Activated CD8-positive, alpha-beta memory T cell treated with anti-CD3 and anti-CD28 coated beads, Interleukin-2, amount 50 U/mL, for 4 hours (primary cell): ENCODE measurements around the gene DYSF.

Experiments
- DNase-seq: peaks from one replicate; pipeline ENCODE4 v3.0.0-alpha.2; 2020

DYSF gene

DNA sequence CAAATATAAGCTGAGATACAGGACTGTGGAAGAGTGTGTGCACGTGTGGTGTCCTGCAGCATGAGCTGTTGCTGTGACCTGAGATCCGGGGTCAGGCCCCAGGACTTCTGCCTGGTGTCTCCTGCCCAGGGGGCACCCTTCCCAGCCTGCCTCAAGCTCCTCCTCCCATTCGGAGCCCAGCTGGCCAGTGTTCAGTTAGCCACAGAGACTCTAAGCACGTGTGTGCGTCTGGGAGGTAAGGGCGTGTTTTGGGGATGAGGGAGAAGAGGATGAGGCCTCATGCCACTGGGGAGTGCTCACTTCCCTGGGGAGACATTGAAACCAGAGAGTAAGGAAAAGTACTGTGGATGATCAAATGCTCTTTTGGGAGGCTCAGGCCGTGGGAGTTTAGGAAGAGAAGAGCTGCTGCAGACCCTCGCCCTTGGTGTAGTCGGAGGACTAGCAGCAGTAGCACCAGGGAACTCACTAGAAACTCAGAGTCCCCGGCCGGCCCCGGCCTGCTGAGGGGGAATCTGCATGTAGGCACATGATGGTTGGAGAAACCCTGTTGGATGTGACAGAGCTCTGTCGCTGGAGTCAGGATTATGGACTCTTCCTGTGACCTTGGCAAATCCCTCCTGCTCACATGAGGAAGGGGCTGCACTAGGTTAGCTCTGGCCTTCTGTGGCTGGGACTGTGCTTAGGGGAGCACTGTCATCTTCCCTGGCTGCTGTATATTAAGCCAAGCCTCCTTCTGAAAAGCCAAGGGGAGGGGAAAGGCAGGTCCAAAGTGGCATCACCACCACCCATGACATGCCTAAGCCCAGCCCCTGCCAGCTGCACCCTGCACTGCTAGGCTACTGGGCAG lies 231.1 kb downstream of the DYSF start:
- DNase-seq, result no peak

DNA sequence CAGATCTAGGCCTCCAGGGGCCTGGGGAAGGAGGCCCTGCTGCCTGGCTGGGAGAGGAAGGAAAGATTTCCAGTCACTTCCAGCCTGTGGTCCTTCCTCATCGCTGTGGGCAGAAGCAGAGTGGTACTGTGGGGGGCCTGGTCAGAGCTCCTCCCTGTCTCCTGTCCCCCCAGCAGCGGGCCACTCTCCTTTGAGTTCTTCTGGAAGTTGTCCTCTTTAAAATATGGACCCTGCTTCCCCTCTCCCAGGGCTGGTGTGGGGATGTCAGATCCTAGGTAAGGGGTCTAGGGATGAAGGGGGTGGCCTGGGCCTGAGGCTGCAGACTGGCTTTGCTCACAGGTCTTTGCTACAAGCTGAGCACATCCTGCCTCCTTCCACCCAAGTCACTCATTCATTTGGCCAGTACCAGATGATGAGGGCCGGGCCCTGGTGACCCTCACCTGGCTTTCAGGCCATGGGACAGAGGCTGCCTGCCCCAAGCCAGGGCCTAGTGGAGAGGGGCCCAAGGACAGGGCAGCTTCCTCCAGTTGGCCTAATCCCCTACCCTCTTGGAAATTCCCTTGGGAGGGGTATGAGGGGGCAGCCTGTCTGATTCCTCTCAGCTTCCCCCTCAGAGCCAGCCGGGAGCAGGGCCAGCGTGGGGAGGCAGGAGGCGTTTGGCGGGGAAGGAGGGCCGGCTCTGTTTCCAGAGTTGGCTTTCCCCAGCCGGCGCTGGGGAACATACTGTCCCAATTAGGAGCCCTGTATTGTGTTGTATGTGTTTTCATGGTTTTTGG lies 231.9 kb downstream of the DYSF start:
- DNase-seq, result peak; percentile 6

DNA sequence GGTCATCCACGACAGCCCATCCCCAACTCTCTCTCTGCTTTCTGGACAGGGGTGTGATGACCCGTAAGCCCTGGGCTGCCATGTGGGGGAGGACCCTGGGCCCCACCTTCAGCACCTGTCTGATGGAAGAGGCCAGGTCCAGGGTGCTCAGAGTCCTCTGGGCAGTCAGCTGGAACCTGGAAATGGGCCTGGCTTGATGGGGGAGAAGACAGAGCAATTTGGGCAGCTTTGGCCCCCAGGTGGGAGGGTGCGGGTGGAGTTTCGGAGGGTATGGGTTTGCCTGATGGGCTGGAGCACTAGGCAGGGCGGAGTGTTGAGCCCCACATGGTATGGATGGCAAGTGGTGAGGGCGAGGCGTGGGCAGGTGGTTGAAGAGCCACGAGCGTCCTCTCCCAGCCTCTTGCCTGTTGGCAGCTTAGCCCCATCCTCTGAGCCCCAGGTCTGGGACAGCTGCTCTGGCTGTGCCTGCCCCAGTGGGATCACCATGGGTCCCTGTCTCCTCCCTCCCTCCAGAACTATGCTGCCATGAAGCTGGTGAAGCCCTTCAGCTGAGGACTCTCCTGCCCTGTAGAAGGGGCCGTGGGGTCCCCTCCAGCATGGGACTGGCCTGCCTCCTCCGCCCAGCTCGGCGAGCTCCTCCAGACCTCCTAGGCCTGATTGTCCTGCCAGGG lies 232.7 kb downstream of the DYSF start:
- DNase-seq, result peak; percentile 6

GRCh38 chr2:71686781-71687180 lies 233.4 kb downstream of the DYSF start:
- no peak for DNase-seq

DNA sequence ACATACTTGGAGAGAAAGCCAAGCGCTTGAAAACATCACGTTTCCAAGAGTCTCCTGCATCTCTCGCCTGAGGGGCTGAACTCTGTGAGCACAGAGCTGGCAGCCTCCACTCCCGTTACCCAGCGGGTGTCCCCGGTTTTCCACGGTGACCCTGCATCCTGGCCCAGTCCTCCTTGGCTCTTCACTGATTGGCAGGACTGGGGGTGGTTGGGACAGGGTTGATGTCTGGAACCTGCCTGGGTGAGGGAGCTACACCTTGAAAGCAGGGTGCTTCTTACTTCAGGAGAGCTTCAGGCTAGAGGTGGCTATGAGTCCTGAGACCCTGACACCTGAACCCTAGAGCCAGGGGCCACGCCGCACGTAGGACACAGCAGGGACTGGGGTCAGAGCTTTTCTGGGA lies 234.1 kb downstream of the DYSF start:
- DNase-seq, result no peak

- peak; percentile 2 for DNase-seq
These were observed 235.2 kb downstream of the DYSF start for GRCh38 chr2:71688530-71688929.

DNA sequence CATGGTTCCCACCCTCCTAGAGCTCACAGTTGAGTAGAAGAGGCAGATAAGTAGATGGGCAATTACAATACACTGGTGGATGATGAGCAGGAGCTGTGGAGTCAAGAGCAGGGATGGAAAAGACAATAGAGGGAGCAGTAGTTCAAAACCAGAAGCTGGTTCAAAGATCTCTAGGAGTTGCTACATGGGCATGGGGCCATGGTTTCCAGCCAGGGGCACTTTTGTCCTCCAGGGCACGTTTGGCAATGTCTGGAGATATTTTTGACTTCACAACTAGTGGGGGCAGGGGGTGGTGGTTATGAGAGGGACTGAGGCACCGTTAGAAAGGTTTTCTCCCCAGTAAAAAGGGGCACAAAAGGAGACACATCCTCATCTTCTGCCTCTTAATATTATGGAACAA lies 236.0 kb downstream of the DYSF start:
- DNase-seq, result no peak

DNA sequence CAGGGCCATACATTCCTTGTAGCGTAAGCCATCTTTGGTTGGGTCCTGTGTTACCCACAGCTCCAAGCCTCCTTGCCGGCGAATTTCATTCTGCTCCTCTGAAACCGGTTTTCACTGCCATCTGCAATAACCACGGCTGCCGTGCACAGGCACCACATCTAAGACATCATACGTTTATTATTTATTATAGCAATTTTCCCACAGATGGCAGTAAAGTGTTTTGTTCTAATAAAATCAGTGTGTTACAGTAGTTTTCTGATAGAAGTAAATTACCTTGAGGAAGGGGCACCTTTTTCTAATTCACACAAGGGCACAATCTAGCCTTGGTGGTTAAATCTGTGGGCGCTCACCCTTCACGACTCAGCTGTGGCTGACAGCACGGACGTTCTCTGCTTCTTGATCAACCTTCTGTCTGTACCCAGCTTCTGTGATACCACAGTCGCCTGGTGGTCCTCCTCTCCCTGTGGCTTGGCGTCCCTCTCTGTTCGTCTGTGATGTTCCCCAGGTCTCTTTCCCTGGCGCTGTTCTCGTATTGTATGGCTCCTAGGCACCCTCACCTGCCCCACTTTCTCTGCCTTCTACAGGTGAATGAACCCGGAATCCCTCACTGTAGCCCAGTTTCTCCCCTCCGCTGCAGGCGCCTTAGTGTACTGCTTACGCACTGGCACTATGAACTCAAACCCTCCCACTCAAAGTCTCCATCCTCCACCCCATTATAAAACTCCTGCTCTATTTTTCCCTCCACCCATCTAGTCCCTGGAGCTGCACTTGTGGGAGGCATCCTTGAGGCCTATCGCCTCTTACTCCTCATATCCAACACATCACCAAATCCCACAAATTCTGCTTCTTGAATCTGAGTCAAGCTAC lies 236.8 kb downstream of the DYSF start:
- DNase-seq, result no peak

GRCh38 chr2:71690876-71691475 lies 237.6 kb downstream of the DYSF start:
- DNase-seq, result no peak

GRCh38 chr2:71691747-71692441 lies 238.5 kb downstream of the DYSF start:
- DNase-seq, result peak; percentile 3

DNA sequence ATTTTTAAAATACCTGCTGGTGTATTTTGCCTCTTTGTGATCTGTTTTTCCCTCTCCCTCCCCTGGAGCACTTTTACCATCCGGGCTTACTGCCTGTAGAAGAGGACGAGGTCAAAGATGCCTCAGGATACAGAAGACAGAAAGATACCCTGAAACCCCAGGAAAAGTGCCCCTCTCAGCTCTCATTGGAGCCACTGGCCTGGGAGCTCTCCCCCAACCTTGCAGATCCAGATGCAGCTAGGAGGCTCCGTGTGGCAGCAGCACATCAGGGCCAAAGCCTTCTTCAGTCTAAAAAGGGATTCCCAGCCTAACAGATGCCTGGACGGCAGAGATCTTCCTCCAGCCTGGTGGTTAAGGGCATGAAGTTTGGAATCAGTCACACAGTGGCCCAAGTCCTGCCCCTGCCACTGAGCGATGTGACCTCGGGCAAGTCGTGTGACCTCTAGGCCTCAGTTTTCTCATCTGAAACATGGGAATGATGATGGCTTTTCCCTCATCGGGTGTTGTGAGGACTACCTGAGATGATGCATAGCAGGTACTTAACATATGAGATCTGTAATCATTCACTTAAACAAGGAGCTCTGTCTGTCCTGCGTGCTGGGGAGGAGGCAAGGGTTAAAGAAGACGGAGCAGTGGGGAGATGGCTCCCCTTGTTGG lies 239.4 kb downstream of the DYSF start:
- no peak for DNase-seq

DNA sequence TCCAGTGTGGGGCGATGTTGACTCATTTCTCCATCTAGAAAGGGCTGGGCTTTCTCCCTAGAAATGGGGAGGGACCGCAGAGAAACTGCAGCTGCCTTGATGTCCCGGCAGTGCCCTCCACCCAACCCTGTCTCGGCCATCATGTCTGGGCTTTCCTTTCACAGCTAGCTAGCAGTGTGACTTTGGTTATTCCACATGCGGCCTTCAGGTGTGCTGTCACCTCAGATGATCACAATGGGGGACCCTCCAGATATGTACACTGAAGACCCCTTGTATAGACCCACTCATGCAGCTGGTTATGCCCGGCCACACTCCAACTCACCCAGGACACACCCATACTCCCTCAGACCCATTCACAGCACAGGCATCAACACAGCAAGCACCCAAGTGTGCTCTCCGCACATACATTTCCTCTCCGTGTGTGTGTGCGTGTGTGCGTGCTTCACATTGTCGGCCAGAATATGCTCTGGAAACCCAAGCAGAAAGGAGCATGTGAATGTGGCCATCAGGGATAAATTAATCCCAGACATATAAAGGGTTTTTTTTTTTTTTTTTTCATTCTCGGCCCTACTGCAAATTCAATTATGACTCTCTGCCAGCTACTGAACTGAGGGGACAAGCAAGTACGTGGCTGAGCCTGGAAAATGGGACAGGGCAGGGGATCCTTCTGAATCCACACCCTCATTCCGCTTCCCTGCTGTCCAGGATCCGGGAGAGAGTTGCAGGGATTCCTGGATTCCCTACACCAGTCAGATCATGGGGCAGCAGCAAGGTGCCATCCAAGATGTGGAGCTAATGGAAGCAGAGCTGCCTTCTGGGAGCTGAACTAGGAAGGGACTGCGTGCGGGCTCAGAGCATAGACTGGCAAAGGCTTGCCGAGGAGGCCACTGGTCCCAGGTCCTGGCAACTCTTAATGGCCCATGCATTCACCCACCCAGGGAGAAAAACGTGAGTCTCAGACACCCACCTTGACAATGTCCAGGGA lies 240.2 kb downstream of the DYSF start:
- DNase-seq, result no peak

GRCh38 chr2:71694501-71695234 lies 241.3 kb downstream of the DYSF start:
- no peak for DNase-seq

- no peak for DNase-seq
These were observed 242.1 kb downstream of the DYSF start for GRCh38 chr2:71695235-71696120.

- DNase-seq, result no peak
These were observed 243.0 kb downstream of the DYSF start for GRCh38 chr2:71696381-71696780.

DNA sequence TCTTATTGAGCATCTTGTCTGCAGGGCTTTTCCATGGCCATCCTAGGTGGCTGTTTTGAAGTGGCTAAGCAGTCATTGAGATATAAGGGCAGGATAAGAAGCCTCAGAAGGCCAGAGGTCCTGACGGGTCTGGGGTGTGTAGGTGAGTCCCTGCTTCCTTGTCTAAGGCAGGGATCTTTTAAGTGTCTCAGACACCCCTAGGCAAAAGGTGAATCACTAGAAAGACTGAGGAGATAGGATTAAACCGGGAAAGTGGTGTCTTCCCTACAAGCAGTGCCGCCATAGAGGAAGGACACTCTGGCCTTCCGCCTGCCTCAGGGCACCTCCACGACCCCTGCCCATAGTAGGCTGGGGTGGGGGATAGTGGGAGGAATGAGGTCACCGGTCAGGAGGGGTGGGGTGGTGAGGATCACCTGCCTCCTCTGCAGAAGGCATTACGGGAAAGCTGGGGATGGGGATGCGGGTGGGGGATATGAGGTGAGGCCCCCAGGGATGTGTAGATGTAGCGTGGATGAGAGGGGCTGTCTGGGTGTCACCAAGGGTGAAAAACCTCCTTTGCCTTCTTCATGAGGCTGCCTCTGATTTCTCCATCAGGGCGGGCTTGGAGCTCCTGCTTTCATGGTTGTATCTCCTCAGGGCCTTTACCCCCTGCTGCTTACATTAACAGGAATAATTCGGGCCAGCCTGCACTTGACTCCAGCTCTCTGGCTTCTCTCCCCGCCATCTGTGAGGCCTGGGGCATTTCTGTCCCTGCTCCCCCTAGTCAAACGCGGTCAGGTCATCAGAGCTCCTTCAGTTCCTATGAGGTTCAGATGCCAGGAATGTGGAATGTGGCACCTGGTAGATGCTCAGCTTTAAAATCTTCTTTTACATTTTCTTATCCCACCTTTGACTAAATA lies 244.0 kb downstream of the DYSF start:
- no peak for DNase-seq

DNA sequence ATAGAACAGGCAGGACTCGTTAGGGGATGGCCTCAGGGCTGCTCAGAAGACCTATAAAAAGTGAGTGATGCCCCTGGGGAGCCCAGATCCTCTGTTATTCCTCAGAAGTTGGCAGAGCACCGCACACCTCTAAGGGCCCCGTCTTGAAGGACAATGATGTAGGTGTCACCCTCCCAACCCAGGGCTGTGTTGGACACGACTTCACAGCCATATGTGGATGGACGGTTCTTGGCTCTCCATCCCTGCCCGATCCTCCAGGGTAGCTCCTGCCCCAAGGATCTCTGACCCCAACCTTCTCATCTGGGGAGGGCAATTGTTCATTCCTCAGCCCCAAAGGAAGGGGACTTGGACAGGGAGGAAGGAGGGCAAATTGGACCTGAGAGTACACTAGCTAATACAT lies 246.1 kb downstream of the DYSF start:
- DNase-seq, result no peak
